NCI-H2171 (cell line): ENCODE data around the gene ZNF362.

Experiments
- DNase-seq: peaks from one replicate; lab custom pipeline; 2025; lab: John Stamatoyannopoulos, UW

ZNF362 gene

GRCh38 chr1:33244809-33245186 lies 11.5 kb upstream of the ZNF362 start:
- peak; percentile 73 for DNase-seq

- DNase-seq, result no peak
These were observed 10.1 kb upstream of the ZNF362 start for GRCh38 chr1:33246171-33246570.

GRCh38 chr1:33247545-33247944 lies 8.7 kb upstream of the ZNF362 start:
- DNase-seq, result no peak

GRCh38 chr1:33248244-33248643 lies 8.0 kb upstream of the ZNF362 start:
- no peak for DNase-seq

DNA sequence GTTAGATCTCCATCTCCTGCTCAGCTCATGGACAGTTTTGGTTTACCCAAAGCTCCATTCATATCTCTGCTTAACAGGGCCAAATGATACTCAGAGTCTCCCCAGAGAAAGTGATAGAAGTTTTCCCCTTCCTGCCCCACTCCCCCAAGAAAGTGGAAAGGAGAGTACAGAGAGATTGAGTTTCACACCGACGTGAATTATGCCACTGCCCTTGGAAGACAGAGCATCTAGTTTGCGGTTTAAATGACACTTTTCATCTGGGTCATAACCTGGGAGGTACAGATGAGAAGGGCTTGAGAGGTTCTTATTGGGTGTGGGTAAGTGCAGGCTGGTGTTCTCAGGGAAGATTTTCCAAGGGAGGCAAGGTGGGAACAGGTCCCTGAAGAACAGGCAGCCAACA lies 6.9 kb upstream of the ZNF362 start:
- DNase-seq, result no peak

GRCh38 chr1:33250217-33250616 lies 6.1 kb upstream of the ZNF362 start:
- DNase-seq, result no peak

DNA sequence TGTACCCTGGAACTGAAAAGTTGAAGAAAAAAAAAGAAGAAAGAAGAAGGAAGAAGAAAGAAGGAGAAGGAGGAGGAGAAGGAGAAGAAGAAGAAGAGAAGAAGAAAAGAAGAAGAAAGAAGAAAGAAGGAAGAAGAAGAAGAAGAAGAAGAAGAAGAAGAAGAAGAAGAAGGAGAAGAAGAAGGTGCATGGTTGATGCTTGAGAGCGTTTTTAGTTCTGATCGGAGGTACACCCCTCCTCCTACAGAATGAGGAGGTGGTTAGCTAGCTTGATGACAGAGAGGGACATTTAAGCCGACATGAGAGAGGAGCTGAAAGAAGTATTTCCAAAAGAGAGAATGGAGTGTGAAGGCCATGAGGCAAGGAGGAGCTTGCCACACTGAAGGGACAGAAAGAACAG lies 5.6 kb upstream of the ZNF362 start:
- no peak for DNase-seq

- DNase-seq, result no peak
These were observed 1.8 kb upstream of the ZNF362 start for GRCh38 chr1:33254491-33254890.

DNA sequence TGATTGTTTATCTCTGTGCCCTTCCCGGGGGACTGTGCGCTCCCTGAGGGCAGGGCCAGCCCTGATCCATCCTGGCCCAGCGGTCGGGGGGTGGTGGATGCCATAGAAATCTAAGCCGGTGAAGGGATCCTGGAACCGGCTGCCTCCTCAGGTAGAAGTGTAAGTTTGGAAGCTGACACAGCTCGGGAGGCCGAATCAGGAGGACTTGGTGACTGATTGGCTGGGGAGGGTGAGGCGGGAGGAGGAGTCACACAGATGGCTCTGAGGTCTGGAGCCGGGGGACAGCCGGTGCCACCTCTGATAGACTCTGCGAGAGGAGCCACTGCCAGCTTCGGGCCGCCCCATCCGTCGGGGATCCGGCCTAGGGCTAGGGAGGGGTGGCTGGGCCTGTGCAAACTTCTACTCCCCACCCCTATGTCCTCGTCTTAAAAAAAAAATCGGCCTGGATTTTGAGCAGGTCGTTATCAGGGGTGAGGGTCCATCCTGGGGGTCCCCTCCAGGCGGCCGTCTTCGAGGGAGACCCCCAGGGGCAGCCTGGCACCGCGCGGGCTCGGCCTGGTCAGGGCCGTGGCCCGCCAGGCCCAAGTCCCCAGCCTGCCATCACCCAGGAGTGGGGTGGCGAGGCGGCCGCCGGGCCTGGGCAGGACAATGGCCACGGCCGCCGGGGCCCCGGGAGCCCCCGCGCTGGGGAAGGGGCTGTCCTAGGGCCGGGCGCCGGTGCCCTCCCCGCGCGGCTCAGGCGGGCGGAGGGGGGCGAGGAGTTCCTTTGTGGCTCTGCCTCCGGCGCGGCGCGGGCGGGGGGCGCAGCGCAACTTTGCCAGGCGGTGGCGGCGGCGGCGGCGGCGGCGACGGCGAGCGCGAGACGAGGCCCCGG lies 708 bp upstream of the ZNF362 start:
- DNase-seq, result peak; percentile 78

GRCh38 chr1:33256221-33256470 lies 146 bp upstream of the ZNF362 start:
- DNase-seq, result peak; percentile 43

GRCh38 chr1:33257207-33257771 lies 997 bp downstream of the ZNF362 start:
- no peak for DNase-seq

- DNase-seq, result no peak
These were observed 1.8 kb downstream of the ZNF362 start for GRCh38 chr1:33257772-33258712.

DNA sequence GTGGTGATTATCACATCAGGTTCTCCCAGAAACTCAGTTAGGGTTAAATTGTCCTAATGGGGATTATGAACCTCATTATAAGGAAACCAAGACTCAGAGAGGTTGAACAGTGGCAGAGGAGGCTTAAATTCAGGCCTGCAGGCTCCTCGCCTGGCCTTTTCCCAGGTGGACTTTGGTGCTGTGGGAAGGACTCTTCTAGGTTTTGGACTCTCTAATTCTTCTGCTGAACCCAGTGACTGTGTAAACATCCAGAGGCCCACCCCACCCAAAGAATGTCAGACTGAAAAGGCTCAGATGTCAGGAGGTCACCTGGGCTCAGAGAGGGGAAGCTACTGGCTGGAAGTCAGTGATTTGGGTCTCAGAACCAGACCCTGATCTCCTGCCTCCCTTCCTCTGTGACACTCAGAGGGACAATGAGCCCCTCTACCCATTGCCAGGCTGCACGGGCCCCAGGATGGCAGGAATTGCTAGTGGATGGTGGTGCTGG lies 2.5 kb downstream of the ZNF362 start:
- DNase-seq, result no peak

DNA sequence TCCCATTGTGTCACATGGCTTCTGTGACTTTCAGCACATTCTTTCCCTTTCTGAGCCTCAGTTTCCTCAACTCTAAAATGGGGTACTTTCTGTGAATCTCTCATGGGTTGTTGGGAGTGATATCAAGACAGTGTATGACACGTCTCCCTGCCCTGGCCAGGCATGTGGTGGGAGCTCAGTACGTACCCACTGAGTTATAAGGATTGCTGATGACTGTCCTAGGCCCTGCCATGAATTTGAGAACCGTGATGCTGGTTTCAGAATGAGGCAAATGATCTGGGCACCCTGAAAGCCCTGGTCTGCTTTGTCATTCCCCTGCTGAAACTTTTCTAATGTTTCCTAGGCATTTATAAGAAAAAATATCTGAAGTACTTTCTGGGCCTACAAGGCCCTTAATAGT lies 3.6 kb downstream of the ZNF362 start:
- DNase-seq, result no peak

GRCh38 chr1:33260439-33260838 lies 4.1 kb downstream of the ZNF362 start:
- DNase-seq, result peak; percentile 75

DNA sequence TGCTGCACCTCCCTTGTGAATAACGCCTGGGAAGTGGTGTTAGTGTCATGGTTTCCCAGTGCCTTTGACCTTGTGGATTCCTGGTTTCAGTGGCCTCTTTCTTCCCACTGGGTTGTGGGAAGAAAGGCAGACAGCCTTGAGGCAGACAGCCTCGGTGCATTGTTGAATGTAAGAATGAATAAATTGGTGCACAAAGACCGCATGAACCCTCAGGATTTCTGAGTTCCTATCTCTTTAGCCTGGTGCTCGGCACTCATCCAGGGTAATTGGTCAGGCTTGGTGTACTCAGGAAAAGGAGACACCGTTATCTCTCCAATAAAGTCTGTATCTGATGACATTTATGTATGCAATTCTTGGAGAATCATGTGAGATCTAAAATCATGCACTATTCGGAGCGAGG lies 5.1 kb downstream of the ZNF362 start:
- no peak for DNase-seq

DNA sequence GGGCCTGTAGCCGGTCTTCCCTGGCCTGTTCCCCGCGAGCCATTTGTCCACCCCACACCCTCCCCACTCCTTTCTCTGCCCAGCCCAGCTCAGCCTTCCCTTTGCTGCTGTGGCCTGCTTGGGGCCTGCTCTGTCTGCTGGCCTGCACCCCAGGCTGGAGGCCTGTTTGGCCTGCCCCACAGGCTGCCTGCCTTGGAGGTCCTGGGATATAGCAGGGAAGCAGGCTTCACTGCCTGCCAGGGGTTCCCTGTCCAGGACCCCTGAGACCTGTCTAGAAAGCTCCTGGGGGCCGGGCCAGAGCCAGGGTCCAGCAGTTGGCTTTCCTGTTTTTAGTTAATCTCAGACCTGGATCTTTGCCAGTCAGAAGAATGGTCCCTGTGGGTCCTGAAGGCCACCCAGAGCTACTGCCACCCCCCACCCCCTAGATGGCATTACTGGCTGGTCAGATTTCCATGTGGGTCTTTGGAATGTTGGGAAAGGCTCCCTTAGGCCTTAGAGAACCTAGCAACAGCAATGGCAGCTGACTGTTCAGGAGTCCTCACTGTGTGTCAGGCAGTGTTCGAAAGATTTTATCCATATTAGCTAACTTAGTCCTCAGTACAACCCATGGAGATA lies 7.7 kb downstream of the ZNF362 start:
- no peak for DNase-seq

DNA sequence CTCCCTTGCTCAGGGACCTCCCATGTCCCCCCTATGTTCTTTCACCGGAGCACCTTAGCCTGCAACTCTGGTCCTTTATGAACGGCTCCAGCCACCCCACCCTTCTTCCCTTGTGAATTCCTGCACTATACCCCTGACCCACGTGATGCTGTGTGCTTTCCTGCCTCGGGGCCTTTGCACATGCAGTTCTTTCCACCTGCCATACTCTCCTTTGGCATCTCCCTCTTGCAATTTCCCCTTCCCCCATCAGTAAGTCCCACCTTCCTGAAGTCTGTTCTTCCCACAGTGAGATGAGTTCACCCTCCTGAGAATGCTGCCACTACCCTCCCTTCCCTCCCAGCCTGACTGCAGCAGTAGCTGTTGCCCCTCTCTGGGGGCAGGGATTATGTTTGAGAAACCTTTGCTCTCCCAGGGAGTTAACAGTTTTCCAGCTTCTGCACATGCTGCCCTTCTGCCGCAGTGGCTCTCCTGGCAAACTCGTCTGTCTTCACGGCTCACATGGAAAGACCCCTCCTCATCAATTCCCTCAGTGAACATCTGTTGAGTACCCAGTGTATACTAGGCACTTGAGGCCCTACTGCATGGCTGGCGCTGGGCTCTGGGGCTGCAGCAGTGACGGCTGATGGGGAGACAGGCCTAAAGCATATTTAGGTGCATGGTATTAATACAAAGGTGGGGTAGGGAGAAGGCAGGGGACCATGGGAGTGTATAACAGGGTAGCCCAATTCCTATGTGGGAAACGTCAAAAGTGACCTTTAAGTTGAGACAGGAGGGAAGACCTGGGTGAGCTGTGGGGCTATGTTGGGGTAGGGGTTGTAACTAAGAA lies 9.7 kb downstream of the ZNF362 start:
- DNase-seq, result no peak

DNA sequence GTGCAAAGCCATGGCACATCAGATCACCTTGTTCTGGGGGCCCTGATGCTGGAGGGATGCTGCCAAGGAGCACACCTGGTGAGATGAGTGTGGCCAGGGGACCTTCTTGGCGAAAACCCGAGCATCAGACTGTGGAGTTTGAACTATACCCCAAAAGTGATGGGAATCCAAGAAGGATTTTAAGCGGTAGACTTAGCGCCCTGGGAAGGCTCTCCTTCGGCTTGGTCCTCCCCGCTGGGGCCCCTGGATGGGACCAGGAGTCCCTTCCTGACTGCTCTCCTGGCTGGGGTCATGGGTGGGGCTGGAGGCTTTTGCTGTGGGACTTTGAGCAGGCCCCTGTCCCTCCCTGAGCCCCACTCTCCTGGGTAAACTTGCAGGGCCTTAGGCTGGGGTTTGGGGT lies 10.5 kb downstream of the ZNF362 start:
- no peak for DNase-seq

- DNase-seq, result no peak
These were observed 11.3 kb downstream of the ZNF362 start for GRCh38 chr1:33267468-33268205.

- no peak for DNase-seq
These were observed 12.2 kb downstream of the ZNF362 start for GRCh38 chr1:33268457-33268856.
